CD14-positive monocyte (primary cell): ENCODE data around the gene SLC27A4. TPM values are rescaled to one million over a fixed set of nuclear protein-coding genes. Genes with fewer than 3 reads are reported as not detected.

Experiments used
- DNase-seq, 3 donors: peaks; one replicate each; pipeline ENCODE4 v3.0.0-alpha.2; 2011 to 2022
- H2AFZ ChIP-seq: 2 replicates; pipeline ENCODE4 v1.6.0; 2012; ENCODE audit warnings: mild to moderate bottlenecking, low read depth, low read length, inconsistent platforms; ENCODE audit not compliant: insufficient read depth, poor library complexity, severe bottlenecking
- H3K27ac ChIP-seq, 2 donors: 1 replicate in 1 of 2; 2 replicates in 1 of 2; pipeline ENCODE4 v1.5.1; 2012 to 2013; ENCODE audit warnings: low read length in 2 of 2, control low read depth in 1 of 2, inconsistent platforms in 1 of 2, low read depth in 1 of 2, mild to moderate bottlenecking in 1 of 2
- H3K27me3 ChIP-seq, 2 donors: one replicate each; pipeline versions ENCODE4 v1.6.0 to v1.6.1; 2011 to 2013; ENCODE audit warnings: low read length in 2 of 2; ENCODE audit not compliant: control insufficient read depth in 2 of 2, insufficient read depth in 2 of 2
- H3K36me3 ChIP-seq, 2 donors: replicated peaks in 1 of 2; 1 replicate in 1 of 2; 2 replicates in 1 of 2; pipeline versions ENCODE4 v1.5.1 to v1.6.1; 2012 to 2013; ENCODE audit warnings: low read length in 2 of 2, control low read depth in 1 of 2, inconsistent platforms in 1 of 2, mild to moderate bottlenecking in 1 of 2; ENCODE audit not compliant: insufficient read depth in 2 of 2, control insufficient read depth in 1 of 2
- H3K4me1 ChIP-seq, 2 donors: 1 replicate in 1 of 2; 2 replicates in 1 of 2; pipeline versions ENCODE4 v1.5.1 to v1.6.1; 2012 to 2013; ENCODE audit warnings: low read length in 2 of 2, control low read depth in 1 of 2, inconsistent platforms in 1 of 2, mild to moderate bottlenecking in 1 of 2, moderate library complexity in 1 of 2; ENCODE audit not compliant: insufficient read depth in 2 of 2, control insufficient read depth in 1 of 2
- H3K4me2 ChIP-seq: replicated peaks from 2 replicates; pipeline ENCODE3; 2012; ENCODE audit warnings: low read length, moderate library complexity, mild to moderate bottlenecking; ENCODE audit not compliant: poor library complexity, severe bottlenecking; ENCODE audit errors: extremely low read depth
- H3K4me3 ChIP-seq, 3 experiments: fragments of 200-600 bp in 1 of 3; sonication (generic) in 1 of 3; replicated peaks in 1 of 3; 1 replicate in 2 of 3; 2 replicates in 1 of 3; pipeline ENCODE4 v1.5.1; 2011 to 2013; ENCODE audit warnings: low read length in 3 of 3, mild to moderate bottlenecking in 3 of 3, control low read depth in 2 of 3, low read depth in 2 of 3, inconsistent platforms in 1 of 3, moderate library complexity in 1 of 3
- H3K79me2 ChIP-seq: 2 replicates; pipeline ENCODE4 v1.6.0; 2012; ENCODE audit warnings: mild to moderate bottlenecking, control low read depth, inconsistent platforms, low read length, moderate library complexity; ENCODE audit not compliant: insufficient read depth
- H3K9ac ChIP-seq: 2 replicates; pipeline ENCODE4 v1.6.0; 2017; ENCODE audit warnings: low read length, mild to moderate bottlenecking; ENCODE audit not compliant: insufficient read depth, poor library complexity, severe bottlenecking
- H3K9me3 ChIP-seq, 2 donors: replicated peaks in 1 of 2; 1 replicate in 1 of 2; 2 replicates in 1 of 2; pipeline versions ENCODE4 v1.5.1 to v1.6.1; 2012 to 2013; ENCODE audit warnings: low read length in 2 of 2, control low read depth in 1 of 2; ENCODE audit not compliant: control insufficient read depth in 1 of 2, insufficient read depth in 1 of 2
- H4K20me1 ChIP-seq: 2 replicates; pipeline ENCODE4 v1.6.0; 2012; ENCODE audit warnings: mild to moderate bottlenecking, low read length, control low read depth, moderate library complexity; ENCODE audit not compliant: insufficient read depth
- H3K27ac Mint-ChIP-seq, 7 donors: one replicate each; pipeline ENCODE4 v1.8.0; 2020; ENCODE audit warnings: mild to moderate bottlenecking in 7 of 7, mixed read lengths in 7 of 7, moderate library complexity in 6 of 7, inconsistent platforms in 2 of 7
- H3K27me3 Mint-ChIP-seq, 3 donors: one replicate each; pipeline ENCODE4 v1.8.0; 2021 to 2022; ENCODE audit warnings: low read depth in 3 of 3, mild to moderate bottlenecking in 3 of 3, mixed read lengths in 3 of 3, moderate library complexity in 3 of 3, inconsistent platforms in 1 of 3
- H3K36me3 Mint-ChIP-seq, 2 donors: one replicate each; pipeline ENCODE4 v1.8.0; 2020; ENCODE audit warnings: mixed read lengths in 2 of 2, inconsistent platforms in 1 of 2, mild to moderate bottlenecking in 1 of 2
- H3K4me1 Mint-ChIP-seq: one replicate; pipeline ENCODE4 v1.8.0; 2020; ENCODE audit warnings: mild to moderate bottlenecking, mixed read lengths
- H3K4me3 Mint-ChIP-seq, 2 donors: one replicate each; pipeline ENCODE4 v1.8.0; 2020; ENCODE audit warnings: mild to moderate bottlenecking in 2 of 2, mixed read lengths in 2 of 2, moderate library complexity in 1 of 2
- H3K9me3 Mint-ChIP-seq, 7 donors: one replicate each; pipeline ENCODE4 v1.8.0; 2020 to 2022; ENCODE audit warnings: mixed read lengths in 7 of 7, mild to moderate bottlenecking in 6 of 7, moderate library complexity in 6 of 7, inconsistent platforms in 2 of 7
- WGBS: methylation state at CpG from one replicate; pipeline ENCODE4 v1.1.5; 2013; ENCODE audit warnings: missing lambda C conversion rate; ENCODE audit not compliant: insufficient coverage; 5-methylcytosine and 5-hydroxymethylcytosine counted together
- intact Hi-C, 2 donors: fragments of 100-400 bp; cut with micrococcal nuclease; formaldehyde crosslinking; loops; one replicate each; pipeline versions ENCODE4 v1.15.0 to v1.15.1; 2023
- polyA plus RNA-seq, 3 donors: library from polyadenylated mRNA; depleted of rRNA in 1 of 3; unstranded in 2 of 3; stranded (reverse) in 1 of 3; fragments of 300-500 nt in 2 of 3; fragments of >200 nt in 1 of 3; fragmentation: Illumina TruSeq in 2 of 3; gene quantifications; 1 replicate in 2 of 3; 2 replicates in 1 of 3; pipeline ENCODE4 v1.2.3, GENCODE V29; 2012 to 2021
- TF ChIP-seq, protein P1 (sequence below): fragments of 200-600 bp; IDR thresholded peaks from one replicate; pipeline ENCODE4 v1.8.0; 2022; ENCODE audit warnings: antibody characterized with exemption, mild to moderate bottlenecking

SLC27A4 gene
- polyA plus RNA-seq, 3 donors = 6.8 to 8.9 (median 6.8) TPM

DNA sequence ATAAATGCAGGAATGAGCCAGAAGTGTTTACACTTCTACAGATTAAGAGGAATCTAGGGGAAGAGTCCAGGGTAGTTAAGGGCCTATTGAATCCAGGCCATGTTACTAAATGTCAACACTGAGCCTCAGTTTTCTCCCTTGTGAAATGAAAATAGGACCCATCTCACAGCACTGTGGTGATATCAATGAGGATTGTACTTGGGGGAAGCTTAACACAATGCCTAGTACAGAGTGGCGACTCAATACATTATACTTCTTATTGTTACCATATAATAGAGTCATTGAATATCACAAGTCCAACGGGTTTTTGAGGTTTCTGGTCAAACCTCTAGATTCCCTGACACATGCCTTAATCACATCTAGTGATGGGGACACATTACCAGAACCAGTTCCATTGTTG is 22.7 kb upstream of the SLC27A4 start:
- H3K9ac ChIP-seq = no peak overlapping the region
- peak overlapping the region in 3 of 7 donors; percentile 6 to 53 (median 46) for H3K27ac Mint-ChIP-seq
- H3K4me2 ChIP-seq = no peak overlapping the region
- peaks cover 0 to 2% (median 0%) of the 10 kb centered on the region in 3 donors for H3K27me3 Mint-ChIP-seq
- H3K9me3 Mint-ChIP-seq = no peaks in the 10 kb centered on the region
- H3K27ac ChIP-seq = no peak overlapping the region
- no peaks in the 10 kb centered on the region for H4K20me1 ChIP-seq
- peaks cover 9 to 10% of the 10 kb centered on the region in 2 donors for H3K4me1 ChIP-seq
- TF ChIP-seq, protein P1, sequence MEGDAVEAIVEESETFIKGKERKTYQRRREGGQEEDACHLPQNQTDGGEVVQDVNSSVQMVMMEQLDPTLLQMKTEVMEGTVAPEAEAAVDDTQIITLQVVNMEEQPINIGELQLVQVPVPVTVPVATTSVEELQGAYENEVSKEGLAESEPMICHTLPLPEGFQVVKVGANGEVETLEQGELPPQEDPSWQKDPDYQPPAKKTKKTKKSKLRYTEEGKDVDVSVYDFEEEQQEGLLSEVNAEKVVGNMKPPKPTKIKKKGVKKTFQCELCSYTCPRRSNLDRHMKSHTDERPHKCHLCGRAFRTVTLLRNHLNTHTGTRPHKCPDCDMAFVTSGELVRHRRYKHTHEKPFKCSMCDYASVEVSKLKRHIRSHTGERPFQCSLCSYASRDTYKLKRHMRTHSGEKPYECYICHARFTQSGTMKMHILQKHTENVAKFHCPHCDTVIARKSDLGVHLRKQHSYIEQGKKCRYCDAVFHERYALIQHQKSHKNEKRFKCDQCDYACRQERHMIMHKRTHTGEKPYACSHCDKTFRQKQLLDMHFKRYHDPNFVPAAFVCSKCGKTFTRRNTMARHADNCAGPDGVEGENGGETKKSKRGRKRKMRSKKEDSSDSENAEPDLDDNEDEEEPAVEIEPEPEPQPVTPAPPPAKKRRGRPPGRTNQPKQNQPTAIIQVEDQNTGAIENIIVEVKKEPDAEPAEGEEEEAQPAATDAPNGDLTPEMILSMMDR = no peak
- H2AFZ ChIP-seq = no peak overlapping the region
- H3K36me3 Mint-ChIP-seq = peaks cover 23 to 36% of the 10 kb centered on the region in 2 donors
- intact Hi-C loops = no loop called here
- no peak overlapping the region for H3K4me3 ChIP-seq
- H3K4me1 Mint-ChIP-seq = peaks cover 4% of the 10 kb centered on the region
- WGBS = 86% methylated on average over 1 of the region's 2 CpGs
- H3K27me3 ChIP-seq = no peaks in the 10 kb centered on the region
- H3K79me2 ChIP-seq = peaks cover 13% of the 10 kb centered on the region
- no peaks in the 10 kb centered on the region for H3K9me3 ChIP-seq
- no peak for DNase-seq
- H3K36me3 ChIP-seq = peaks cover 34 to 38% of the 10 kb centered on the region in 2 donors
- no peak overlapping the region for H3K4me3 Mint-ChIP-seq

DNA sequence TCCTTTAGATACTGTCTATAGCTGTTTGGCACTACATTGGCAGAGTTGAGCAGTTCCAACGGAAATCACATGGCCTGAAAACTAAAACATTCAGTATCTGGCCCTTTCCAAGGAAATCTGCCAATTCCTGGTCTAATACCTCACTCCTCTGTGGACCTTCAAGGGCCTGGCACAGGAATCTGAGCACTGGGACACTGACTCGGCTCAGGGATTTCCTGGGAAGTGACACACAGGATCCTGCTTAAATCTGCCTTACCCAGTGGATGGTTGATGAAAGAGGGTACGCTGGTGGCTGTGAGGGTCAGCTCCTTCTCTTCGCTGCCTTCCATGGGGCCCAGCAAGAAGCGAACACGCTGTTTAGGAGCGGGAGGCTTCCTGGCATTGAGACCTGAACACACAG is 19.0 kb upstream of the SLC27A4 start:
- H3K27ac ChIP-seq = no peak overlapping the region
- no peaks in the 10 kb centered on the region for H3K9me3 ChIP-seq
- H3K36me3 ChIP-seq = peaks cover 21 to 27% of the 10 kb centered on the region in 2 donors
- 100% methylated on average over 1 of the region's 7 CpGs for WGBS
- H3K36me3 Mint-ChIP-seq = peaks cover 24 to 25% of the 10 kb centered on the region in 2 donors
- TF ChIP-seq, protein P1 = no peak
- no peaks in the 10 kb centered on the region for H4K20me1 ChIP-seq
- no peak overlapping the region for H3K4me3 Mint-ChIP-seq
- no peaks in the 10 kb centered on the region for H3K9me3 Mint-ChIP-seq
- H3K9ac ChIP-seq = no peak overlapping the region
- no peaks in the 10 kb centered on the region for H3K27me3 ChIP-seq
- peaks cover 0 to 3% (median 0%) of the 10 kb centered on the region in 3 donors for H3K27me3 Mint-ChIP-seq
- intact Hi-C loops = loop anchor here (5.0 to 10.0 kb wide), 3 partner anchors 44 to 136 kb away; partner anchors contain the start of genes GOLGA2 (in 2 of the 2), SWI5 (in 2 of the 2), ODF2 (in 1 of the 2) and URM1 (in 1 of the 2)
- H3K4me1 ChIP-seq = peaks cover 20 to 23% of the 10 kb centered on the region in 2 donors
- peak overlapping the region in 1 of 3 experiments; percentile 96 for H3K4me3 ChIP-seq
- H3K4me2 ChIP-seq = peak overlapping the region; percentile 98
- no peak for DNase-seq
- no peak overlapping the region for H3K27ac Mint-ChIP-seq
- H3K4me1 Mint-ChIP-seq = peaks cover 14% of the 10 kb centered on the region
- peak overlapping the region; percentile 98 for H2AFZ ChIP-seq
- H3K79me2 ChIP-seq = peaks cover 30% of the 10 kb centered on the region
